IPS-NIHi7 (cell line): ENCODE results near the gene LRRC37B.
"Not testable (repeated sequence)": the region's sequence is repeated elsewhere in the genome, so short reads cannot be mapped to it uniquely, and the experiment has no call there.

ENCODE experiments used
- DNase-seq: peaks from one replicate; pipeline ENCODE4 v3.0.0; 2012; ENCODE audit warnings: mixed read lengths; ENCODE audit errors: extremely low spot score

The LRRC37B gene

DNA sequence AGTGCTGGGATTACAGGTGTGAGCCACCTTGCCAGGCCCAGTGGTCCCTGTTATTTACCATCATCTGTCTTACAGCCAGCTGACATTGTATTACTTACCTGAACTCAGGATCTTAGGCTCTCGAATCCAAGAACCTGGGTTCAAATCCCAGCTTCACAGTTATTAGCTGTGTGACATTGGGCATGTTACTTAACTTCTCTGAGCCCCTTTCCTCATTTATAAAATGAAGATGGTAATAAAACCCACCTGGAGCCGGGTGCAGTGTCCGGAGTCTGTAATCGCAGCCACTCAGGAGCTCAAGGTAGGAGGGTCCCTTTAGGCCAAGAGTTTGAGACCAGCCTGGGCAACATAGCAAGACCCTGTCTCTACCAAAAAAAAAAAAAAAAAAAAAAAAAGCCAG lies 79.7 kb downstream of the LRRC37B start:
- DNase-seq: not testable (repeated sequence)

DNA sequence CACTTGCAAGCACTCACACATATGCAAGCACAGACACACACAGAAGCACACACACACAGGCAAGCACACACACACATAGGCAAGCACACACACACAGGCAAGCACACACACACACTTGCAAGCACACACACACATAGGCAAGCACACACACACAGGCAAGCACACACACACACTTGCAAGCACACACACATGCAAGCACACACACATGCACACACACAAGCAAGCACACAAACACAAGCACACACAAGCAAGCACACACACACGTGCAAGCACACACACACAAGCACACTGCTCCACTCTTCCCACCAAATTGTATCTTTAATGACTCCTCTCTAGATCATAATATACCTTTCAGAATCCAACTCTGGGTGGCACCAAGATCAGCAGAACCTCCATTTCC lies 84.9 kb downstream of the LRRC37B start:
- DNase-seq: not testable (repeated sequence)

DNA sequence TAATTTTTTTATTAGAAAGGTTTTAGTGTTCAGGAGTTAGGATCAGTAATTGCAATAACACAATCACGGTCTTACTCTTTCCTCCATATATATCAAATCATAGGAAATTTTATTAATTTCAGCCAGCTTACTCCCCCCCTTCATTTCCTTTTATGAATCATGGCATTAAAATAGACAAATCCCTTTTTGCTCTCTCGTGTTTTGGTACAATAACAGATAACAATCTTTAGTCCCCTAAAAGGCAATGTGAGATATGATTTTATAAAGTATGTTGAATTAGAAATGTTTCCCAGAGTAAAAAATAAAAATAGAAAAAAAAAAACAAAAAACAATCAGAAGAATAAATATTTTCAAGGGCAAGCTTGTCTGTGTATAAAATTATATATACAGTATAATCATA lies 92.5 kb downstream of the LRRC37B start:
- no peak for DNase-seq

DNA sequence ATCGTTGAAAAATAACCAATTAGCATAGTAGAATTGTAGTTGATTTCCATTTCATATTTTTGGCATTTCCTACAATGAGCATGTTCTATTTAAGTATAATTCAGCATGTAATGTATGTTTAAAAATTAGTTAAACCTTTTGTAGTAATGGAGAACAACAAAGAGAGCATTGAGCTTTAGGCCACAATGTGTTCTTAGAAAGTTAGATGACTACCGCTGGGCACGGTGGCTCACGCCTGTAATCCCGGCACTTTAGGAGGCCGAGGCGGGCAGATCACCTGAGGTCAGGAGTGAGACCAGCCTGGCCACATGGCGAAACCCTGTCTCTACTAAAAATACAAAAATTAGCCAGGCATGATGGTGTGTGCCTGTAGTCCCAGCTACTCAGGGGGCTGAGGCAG lies 93.1 kb downstream of the LRRC37B start:
- DNase-seq: not testable (repeated sequence)

DNA sequence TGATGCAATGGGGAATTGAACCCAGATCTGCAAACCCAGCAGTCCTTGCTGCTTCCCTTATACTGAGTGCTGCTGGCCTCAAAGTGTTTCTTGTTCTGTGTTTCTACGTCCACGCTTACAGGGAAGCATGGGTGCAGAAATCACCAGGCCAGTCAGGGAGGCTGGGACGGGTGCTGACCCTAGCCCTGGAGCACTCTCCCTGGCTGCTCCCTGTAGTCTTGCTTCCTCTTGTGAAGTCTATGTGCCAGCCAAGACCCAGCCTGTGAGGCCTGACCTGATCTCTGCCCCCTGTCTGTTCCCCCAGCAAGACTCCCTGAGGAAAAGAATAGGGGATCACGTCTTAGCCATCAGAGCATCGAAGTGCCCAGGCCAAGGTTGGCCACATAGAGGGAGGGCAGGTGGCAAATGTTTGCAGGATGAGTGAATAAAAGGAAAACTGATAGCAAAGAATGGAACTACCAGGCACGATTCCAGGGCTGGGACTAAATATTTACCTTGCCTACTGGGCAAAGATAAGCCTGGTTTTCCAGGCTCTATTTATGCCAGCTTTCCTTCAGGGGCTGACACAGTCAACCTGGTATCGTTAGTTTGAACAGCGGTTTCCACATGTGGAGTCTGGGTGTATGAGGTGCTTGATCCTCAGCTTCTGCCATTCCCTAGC lies 93.9 kb downstream of the LRRC37B start:
- DNase-seq: no peak

DNA sequence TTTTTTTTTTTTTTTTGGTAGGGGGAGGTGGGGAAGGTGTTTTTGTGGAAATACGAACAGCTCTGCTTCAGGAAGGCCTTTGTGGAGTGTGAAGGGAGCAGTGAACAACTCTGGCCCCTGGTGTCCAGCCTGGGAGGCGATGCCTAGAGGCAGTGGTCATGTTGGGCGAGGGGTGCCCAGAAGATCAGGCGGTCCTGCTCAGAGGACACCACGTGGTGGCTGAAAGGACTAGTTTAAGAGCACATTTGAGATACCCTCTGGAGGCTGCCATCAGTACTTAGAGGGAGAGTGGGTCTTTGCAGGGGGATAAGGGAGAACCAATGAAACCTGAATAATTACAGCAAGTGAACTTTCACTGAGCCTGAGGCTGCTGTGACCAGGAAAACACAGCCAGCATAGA lies 95.0 kb downstream of the LRRC37B start:
- no peak for DNase-seq

DNA sequence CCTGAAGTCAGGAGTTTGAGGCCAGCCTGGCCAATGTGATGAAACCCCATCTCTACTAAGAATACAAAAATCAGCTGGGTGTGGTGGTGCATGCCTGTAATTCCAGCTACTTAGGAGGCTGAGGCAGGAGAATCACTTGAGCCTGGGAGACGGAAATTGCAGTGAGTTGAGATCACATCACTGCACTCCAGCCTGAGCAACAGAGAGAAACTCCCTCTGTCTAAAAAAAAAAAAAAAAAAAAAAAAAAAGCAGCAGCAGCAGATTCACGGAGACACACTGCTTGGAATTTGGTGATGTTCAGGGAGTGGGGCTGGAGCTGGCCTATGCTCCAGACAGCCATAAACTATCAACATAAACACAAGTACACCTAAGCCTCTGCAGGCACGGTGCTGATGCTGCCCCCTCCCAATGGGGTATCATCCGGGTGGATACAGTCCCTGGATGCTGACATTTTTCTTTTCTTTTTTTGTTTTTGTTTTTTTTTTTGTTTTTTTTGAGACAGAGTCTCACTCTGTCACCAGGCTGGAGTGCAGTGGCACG lies 95.5 kb downstream of the LRRC37B start:
- no peak for DNase-seq
